Mesenchymal stem cell (in vitro differentiated cells and primary cell): Measurements from ENCODE around the gene REX1BD.

Experiments used
- DNase-seq: peaks from one replicate; pipeline ENCODE4 v3.0.0-alpha.2; 2013
- H2AFZ ChIP-seq: one replicate; pipeline ENCODE4 v1.6.1; 2013; ENCODE audit warnings: low read depth, mild to moderate bottlenecking, control low read depth, inconsistent platforms, low read length, moderate library complexity
- H2AK5ac ChIP-seq: 2 replicates; pipeline ENCODE4 v1.6.1; 2013; ENCODE audit warnings: low read length, moderate library complexity, mild to moderate bottlenecking, inconsistent platforms; ENCODE audit not compliant: severe bottlenecking
- H2BK120ac ChIP-seq: one replicate; pipeline ENCODE4 v1.6.1; 2013; ENCODE audit warnings: low read depth, mild to moderate bottlenecking, inconsistent platforms, low read length, moderate library complexity
- H2BK12ac ChIP-seq, 2 experiments: one replicate each; pipeline ENCODE4 v1.6.1; 2013; ENCODE audit warnings: inconsistent platforms in 2 of 2, low read length in 2 of 2, mild to moderate bottlenecking in 2 of 2, moderate library complexity in 2 of 2, control low read depth in 1 of 2
- H2BK15ac ChIP-seq: one replicate; pipeline ENCODE4 v1.6.1; 2013; ENCODE audit warnings: mild to moderate bottlenecking, low read depth, inconsistent platforms; ENCODE audit not compliant: poor library complexity, severe bottlenecking
- H2BK5ac ChIP-seq: 2 replicates; pipeline ENCODE4 v1.6.1; 2013; ENCODE audit warnings: low read depth, mild to moderate bottlenecking, low read length, control low read depth, inconsistent platforms; ENCODE audit not compliant: poor library complexity, severe bottlenecking
- H3K14ac ChIP-seq, 2 experiments: one replicate each; pipeline ENCODE4 v1.6.1; 2013; ENCODE audit warnings: inconsistent platforms in 2 of 2, low read length in 2 of 2, control low read depth in 1 of 2, mild to moderate bottlenecking in 1 of 2, moderate library complexity in 1 of 2
- H3K18ac ChIP-seq, 2 experiments: one replicate each; pipeline ENCODE4 v1.6.1; 2013; ENCODE audit warnings: inconsistent platforms in 2 of 2, low read length in 2 of 2, control low read depth in 1 of 2, low read depth in 1 of 2, mild to moderate bottlenecking in 1 of 2
- H3K23ac ChIP-seq, 2 experiments: one replicate each; pipeline ENCODE4 v1.6.1; 2013; ENCODE audit warnings: inconsistent platforms in 2 of 2, low read length in 2 of 2, mild to moderate bottlenecking in 2 of 2, moderate library complexity in 2 of 2, control low read depth in 1 of 2
- H3K27ac ChIP-seq: 2 replicates; pipeline ENCODE4 v1.5.1; 2013; ENCODE audit warnings: mild to moderate bottlenecking, moderate library complexity, low read length, control low read depth, inconsistent platforms; ENCODE audit not compliant: poor library complexity, severe bottlenecking
- H3K27me3 ChIP-seq, 2 experiments: 2 replicates each; pipeline versions ENCODE4 v1.6.1 to v1.7.0; 2013; ENCODE audit warnings: low read length in 2 of 2, mild to moderate bottlenecking in 2 of 2, moderate library complexity in 2 of 2, control low read depth in 1 of 2, inconsistent platforms in 1 of 2; ENCODE audit not compliant: control insufficient read depth in 1 of 2, insufficient read depth in 1 of 2
- H3K36me3 ChIP-seq, 2 experiments: 2 replicates each; pipeline versions ENCODE4 v1.6.1 to v1.7.0; 2013; ENCODE audit warnings: low read length in 2 of 2, control low read depth in 1 of 2, inconsistent platforms in 1 of 2, low read depth in 1 of 2, mild to moderate bottlenecking in 1 of 2; ENCODE audit not compliant: insufficient read depth in 2 of 2, control insufficient read depth in 1 of 2
- H3K4ac ChIP-seq, 2 experiments: one replicate each; pipeline ENCODE4 v1.6.1; 2013; ENCODE audit warnings: inconsistent platforms in 2 of 2, low read length in 2 of 2, mild to moderate bottlenecking in 2 of 2, moderate library complexity in 2 of 2, control low read depth in 1 of 2, low read depth in 1 of 2
- H3K4me1 ChIP-seq: 2 replicates; pipeline ENCODE4 v1.6.1; 2013; ENCODE audit warnings: low read depth, low read length, control low read depth; ENCODE audit not compliant: control insufficient read depth, insufficient read depth
- H3K4me2 ChIP-seq: 2 replicates; pipeline ENCODE4 v1.6.1; 2013; ENCODE audit warnings: low read length, mild to moderate bottlenecking, inconsistent platforms; ENCODE audit not compliant: poor library complexity, severe bottlenecking
- H3K4me3 ChIP-seq, 2 experiments: 2 replicates each; pipeline versions ENCODE4 v1.5.1 to v1.7.0; 2013; ENCODE audit warnings: low read length in 2 of 2, mild to moderate bottlenecking in 2 of 2, control low read depth in 1 of 2, low read depth in 1 of 2; ENCODE audit not compliant: insufficient read depth in 1 of 2
- H3K79me1 ChIP-seq: replicated peaks from 2 replicates; pipeline ENCODE4 v1.6.1; 2013; ENCODE audit warnings: mild to moderate bottlenecking, control low read depth, low read length, inconsistent platforms; ENCODE audit not compliant: poor library complexity, severe bottlenecking
- H3K9ac ChIP-seq: 2 replicates; pipeline ENCODE4 v1.7.0; 2013; ENCODE audit warnings: mild to moderate bottlenecking, low read length, moderate library complexity
- H3K9me3 ChIP-seq: 2 replicates; pipeline ENCODE4 v1.7.0; 2013; ENCODE audit warnings: mild to moderate bottlenecking, low read length; ENCODE audit not compliant: control insufficient read depth
- H4K8ac ChIP-seq: one replicate; pipeline ENCODE4 v1.6.1; 2013; ENCODE audit warnings: inconsistent platforms, mild to moderate bottlenecking, low read length, moderate library complexity
- H4K91ac ChIP-seq: one replicate; pipeline ENCODE4 v1.6.1; 2013; ENCODE audit warnings: mild to moderate bottlenecking, low read length, inconsistent platforms
- WGBS: methylation state at CpG from one replicate; pipeline ENCODE4 v1.1.7; 2013; ENCODE audit warnings: mixed read lengths; 5-methylcytosine and 5-hydroxymethylcytosine counted together

The REX1BD gene

GRCh38 chr19:18541992-18542940, 46.3 kb upstream of the REX1BD start:
- Histone ChIP-seq H2BK15ac (no peak overlapping the region), H2AFZ (no peak overlapping the region), H2BK120ac (peak overlapping the region; percentile 99), H3K4me2 (peak overlapping the region; percentile 80), H3K9ac (peak overlapping the region; percentile 92), H2AK5ac (peak overlapping the region; percentile 14), H3K36me3 (peaks cover 35 to 37% of the 10 kb centered on the region in 2 experiments), H2BK5ac (no peak overlapping the region), H3K27ac (peak overlapping the region; percentile 1), H3K27me3 (no peaks in the 10 kb centered on the region), H3K79me1 (peaks cover 28% of the 10 kb centered on the region), H3K18ac (peak overlapping the region; percentile 44 to 73), H3K23ac (peak overlapping the region in 1 of 2 experiments; percentile 29), H3K14ac (peak overlapping the region in 1 of 2 experiments; percentile 50), H3K4me3 (peak overlapping the region; percentile 86 to 92), H3K4me1 (peaks cover 11% of the 10 kb centered on the region), H4K91ac (peak overlapping the region; percentile 93), H4K8ac (peak overlapping the region; percentile 47), H2BK12ac (no peak overlapping the region), H3K9me3 (no peaks in the 10 kb centered on the region), H3K4ac (peak overlapping the region in 1 of 2 experiments; percentile 62)
- 29% methylated on average over 11 of the region's 11 CpGs for WGBS
- DNase-seq = no peak

DNA sequence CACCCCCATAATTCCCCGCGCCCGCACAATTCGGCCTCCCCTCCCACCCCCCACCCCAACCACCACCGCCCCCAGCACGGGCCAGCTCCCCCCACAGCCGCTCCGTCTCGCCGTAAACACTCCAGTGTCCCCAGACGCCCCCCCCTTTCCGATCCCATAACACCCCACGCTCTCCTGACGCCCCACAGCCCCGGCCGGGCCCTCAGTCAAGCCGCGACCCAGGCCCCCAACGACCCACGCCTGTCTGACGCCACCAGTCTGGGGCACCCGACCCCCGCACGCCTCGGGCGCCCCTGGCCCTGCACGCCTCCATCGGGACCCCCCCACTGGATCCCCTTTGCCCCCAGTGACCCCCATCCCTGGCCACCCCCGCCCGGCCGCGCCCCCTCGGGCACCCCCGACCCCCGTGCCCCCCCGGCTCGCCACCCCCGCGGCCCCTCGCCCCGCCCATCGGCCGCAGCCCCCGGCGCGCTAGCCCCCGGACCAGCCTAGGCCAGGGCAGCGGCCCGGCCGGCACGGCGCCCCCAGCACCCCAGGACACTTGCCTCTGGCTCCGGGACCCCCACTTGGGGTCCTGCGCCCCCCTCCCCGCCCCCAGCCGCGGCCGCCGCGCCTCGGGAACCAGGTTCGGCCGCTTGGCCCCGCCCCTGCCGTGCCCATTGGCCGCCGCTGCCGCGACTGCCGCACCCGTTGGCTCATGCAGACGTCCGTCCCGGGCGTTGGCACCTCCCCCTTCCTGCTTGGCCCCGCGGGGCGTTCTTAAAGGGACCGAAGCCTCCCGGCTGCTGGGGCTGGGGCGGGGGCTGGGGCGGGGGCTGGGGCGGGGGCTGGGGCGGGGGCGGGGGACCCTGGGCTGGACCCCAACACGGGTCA, 45.4 kb upstream of the REX1BD start, which contains the start of gene FKBP8:
Gene FKBP8 (minus strand): TSS at position 633 of the 873 bp plus-strand sequence. CDS start 1,603 bp downstream, outside the sequence.
- H2BK15ac ChIP-seq = peak within 1 kb of the TSS; percentile 94
- no peak within 1 kb of the TSS for H3K23ac ChIP-seq
- H3K18ac ChIP-seq = peak within 1 kb of the TSS; percentile 96 to 98
- H2BK120ac ChIP-seq = peak within 1 kb of the TSS; percentile 99
- H3K4me3 ChIP-seq = peak within 1 kb of the TSS; percentile 86 to 92
- peak within 1 kb of the TSS; percentile 50 to 83 for H3K14ac ChIP-seq
- H3K79me1 ChIP-seq = peaks cover 21% of the 10 kb centered on the region
- peak within 1 kb of the TSS; percentile 92 for H3K9ac ChIP-seq
- H3K9me3 ChIP-seq = no peaks in the 10 kb centered on the region
- H3K27me3 ChIP-seq = no peaks in the 10 kb centered on the region
- peak within 1 kb of the TSS; percentile 100 for H4K8ac ChIP-seq
- 1% methylated on average over 33 of the region's 86 CpGs for WGBS
- H3K4ac ChIP-seq = peak within 1 kb of the TSS; percentile 73 to 76
- DNase-seq = peak; percentile 86
- H3K4me1 ChIP-seq = peaks cover 11% of the 10 kb centered on the region
- H2BK5ac ChIP-seq = peak within 1 kb of the TSS; percentile 79
- peak within 1 kb of the TSS; percentile 14 for H2AK5ac ChIP-seq
- peak within 1 kb of the TSS; percentile 71 to 97 for H2BK12ac ChIP-seq
- peak within 1 kb of the TSS; percentile 88 for H3K4me2 ChIP-seq
- peak within 1 kb of the TSS; percentile 43 for H2AFZ ChIP-seq
- H3K36me3 ChIP-seq = peaks cover 26 to 28% of the 10 kb centered on the region in 2 experiments
- H3K27ac ChIP-seq = peak within 1 kb of the TSS; percentile 1
- H4K91ac ChIP-seq = peak within 1 kb of the TSS; percentile 96

- no peaks in the 10 kb centered on the region for H3K9me3 ChIP-seq
Measured at GRCh38 chr19:18543814-18544475, 44.7 kb upstream of the REX1BD start.

More at GRCh38 chr19:18543814-18544475, 44.7 kb upstream of the REX1BD start:
- WGBS = 11% methylated on average over 11 of the region's 12 CpGs
- peak; percentile 84 for DNase-seq
- peak overlapping the region; percentile 23 for H2BK15ac ChIP-seq
- H4K8ac ChIP-seq = peak overlapping the region; percentile 100
- peaks cover 22 to 24% of the 10 kb centered on the region in 2 experiments for H3K36me3 ChIP-seq
- no peak overlapping the region for H3K27ac ChIP-seq
- H3K18ac ChIP-seq = peak overlapping the region; percentile 64 to 75
- peak overlapping the region; percentile 88 for H3K4me2 ChIP-seq
- H3K4me1 ChIP-seq = peaks cover 11% of the 10 kb centered on the region
- peak overlapping the region; percentile 43 for H2AFZ ChIP-seq
- peak overlapping the region; percentile 73 for H2BK120ac ChIP-seq
- peak overlapping the region; percentile 82 for H3K9ac ChIP-seq
- H3K14ac ChIP-seq = no peak overlapping the region
- H2AK5ac ChIP-seq = no peak overlapping the region
- H3K27me3 ChIP-seq = no peaks in the 10 kb centered on the region
- H2BK12ac ChIP-seq = peak overlapping the region in 1 of 2 experiments; percentile 97
- peaks cover 21% of the 10 kb centered on the region for H3K79me1 ChIP-seq
- H3K4ac ChIP-seq = peak overlapping the region in 1 of 2 experiments; percentile 33
- H4K91ac ChIP-seq = peak overlapping the region; percentile 92
- H3K23ac ChIP-seq = no peak overlapping the region
- H2BK5ac ChIP-seq = no peak overlapping the region
- H3K4me3 ChIP-seq = peak overlapping the region; percentile 52 to 79
